Stimulated activated CD4-positive, alpha-beta T cell treated with anti-CD3 and anti-CD28 coated beads, Interleukin-1b, Interleukin-23, amount 100 ng/mL, for 48 hours (primary cell): ENCODE measurements around the gene MTFMT.

Source experiments
- DNase-seq: peaks from one replicate; pipeline ENCODE4 v3.0.0-alpha.2; 2020

Gene MTFMT

DNA sequence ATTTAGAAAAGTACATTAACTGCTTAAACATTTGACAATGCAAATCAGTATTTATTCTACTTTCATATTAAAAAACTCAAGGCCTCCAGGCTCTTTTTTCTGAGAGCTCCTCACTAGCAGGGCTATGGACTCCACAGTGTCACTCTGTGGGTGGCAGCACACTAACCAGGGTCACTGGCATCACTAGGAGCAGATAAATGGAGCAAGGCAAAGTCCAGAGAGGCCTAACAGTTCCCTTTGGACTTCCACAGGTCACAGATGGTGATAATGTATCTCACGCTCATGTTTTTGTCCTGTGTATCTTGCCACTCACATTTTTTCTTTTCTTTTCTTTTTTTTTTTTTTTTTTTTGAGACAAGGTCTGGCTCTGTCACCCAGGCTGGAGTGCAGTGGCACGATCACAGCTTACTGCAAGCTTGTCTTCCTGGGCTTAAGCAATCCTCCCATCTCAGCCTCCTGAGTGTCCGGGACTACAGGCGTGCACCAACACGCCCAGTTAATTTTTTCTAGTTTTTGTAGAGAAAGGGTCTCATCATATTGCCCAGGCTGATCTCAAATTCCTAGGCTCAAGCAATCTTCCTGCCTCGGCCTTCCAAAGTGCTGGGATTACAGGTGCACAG lies 47.5 kb downstream of the MTFMT start:
- no peak for DNase-seq

DNA sequence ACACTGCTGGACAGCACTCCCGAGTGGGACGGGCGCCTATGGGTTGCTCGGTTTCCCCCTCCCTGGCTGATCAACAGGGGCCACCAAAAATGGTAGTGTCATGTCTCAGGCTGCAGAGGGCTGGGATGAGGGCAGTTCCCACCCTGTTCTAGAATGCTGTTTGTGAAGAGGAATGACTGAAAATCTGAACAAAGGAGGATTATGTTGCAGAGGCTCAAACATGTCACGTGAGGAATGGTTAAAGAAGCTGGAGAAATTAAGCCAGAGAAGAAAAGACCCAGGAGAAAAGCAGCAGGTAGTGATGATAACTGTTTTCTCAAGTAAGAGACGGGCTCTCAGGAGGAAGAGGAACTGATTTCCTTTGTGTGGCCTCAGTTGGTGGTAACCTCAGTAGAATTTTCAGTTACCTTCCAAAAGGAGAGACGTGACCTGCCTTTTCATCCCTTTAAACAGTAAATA lies 50.2 kb downstream of the MTFMT start:
- DNase-seq: no peak

DNA sequence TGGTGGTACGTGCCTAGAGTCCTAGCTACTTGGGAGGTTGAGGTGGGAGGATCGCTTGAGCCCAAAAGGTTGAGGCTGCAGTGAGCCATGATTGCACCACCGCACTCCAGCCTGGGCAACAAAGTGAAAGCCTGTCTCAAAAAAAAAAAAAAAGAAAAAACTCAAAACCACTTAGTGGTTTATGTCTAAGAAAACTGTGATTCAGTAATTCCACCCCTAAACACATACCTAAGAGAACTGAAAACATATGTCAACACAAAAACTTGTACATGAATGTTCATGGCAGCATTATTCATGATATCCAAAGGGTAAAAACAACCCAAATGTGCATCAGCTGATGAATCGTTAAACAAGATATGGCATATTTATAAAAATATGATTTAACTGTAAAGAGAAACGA lies 54.0 kb downstream of the MTFMT start:
- no peak for DNase-seq

DNA sequence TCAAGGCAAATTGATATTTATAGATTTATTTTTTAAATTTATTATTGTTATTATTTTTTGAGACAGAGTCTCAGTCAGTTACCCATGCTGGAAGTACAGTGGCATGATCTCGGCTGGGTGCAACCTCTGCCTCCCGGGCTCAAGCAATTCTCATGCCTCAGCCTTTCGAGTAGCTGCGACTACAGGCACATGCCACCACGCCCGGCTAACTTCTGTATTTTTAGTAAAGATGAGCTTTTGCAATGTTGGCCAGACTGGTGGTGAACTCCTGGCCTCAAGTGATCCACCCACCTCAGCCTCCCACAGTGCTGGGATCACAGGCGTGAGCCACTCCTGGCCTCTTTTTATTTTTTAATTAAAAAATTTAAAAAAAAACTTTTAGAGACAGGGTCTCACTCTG lies 58.7 kb downstream of the MTFMT start:
- no peak for DNase-seq

DNA sequence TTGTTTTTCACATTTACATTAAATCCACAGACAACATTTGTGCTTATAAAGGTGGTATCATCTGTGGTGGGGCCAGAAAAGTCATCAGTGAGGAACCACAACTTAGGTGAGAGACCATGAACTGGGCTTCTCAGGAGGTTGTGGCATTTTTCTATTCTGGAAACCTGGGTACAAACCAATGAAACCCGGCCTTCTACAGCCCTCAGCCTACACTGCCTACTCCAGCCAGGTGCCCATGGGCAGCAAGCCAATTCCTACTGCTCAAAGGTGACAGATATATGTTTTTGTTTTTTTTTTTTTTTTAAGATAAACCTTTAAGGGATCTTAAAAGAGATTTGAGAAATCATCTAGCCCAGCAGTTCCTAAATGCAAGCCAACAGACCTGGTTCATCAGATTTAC lies 60.0 kb downstream of the MTFMT start:
- no peak for DNase-seq

DNA sequence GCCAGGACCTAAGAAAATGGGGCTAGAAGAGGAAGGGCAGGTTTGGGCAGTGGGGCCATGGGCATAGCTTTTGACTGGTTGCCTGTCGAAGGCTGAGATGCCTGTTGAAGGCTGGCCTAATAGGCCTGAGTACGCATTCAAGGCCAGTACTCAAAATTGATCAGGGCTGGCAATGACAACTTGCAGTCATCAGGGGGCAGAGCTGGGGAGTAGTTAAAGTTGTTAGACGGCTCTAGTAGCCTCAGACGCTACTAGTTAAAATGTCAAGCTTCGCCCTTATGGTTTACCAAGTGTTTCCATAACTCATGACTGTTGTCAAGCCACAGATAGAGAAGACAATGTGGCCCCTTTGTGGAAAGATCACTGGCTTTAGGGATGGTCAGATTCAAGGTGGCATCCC lies 68.4 kb downstream of the MTFMT start:
- no peak for DNase-seq

DNA sequence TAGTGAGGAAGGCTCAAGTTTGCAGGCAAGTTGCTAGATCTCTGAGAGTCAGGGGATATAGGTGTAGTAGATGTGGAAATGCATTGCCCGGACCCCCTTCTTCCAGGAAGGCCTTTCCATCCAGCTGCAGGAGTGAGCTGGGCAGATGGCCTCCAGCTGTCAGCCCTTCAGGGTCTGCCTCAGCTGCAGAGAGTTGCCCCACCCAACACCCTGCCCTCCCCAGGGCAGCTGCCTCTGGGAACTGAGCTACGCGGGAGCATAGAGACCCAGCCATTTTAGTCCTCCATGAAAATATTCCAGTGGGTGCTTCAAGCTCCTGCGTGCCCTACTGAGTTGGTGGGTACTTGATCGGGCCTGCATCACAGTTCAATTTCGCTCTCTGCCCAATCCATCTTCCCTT lies 69.3 kb downstream of the MTFMT start:
- DNase-seq: no peak

DNA sequence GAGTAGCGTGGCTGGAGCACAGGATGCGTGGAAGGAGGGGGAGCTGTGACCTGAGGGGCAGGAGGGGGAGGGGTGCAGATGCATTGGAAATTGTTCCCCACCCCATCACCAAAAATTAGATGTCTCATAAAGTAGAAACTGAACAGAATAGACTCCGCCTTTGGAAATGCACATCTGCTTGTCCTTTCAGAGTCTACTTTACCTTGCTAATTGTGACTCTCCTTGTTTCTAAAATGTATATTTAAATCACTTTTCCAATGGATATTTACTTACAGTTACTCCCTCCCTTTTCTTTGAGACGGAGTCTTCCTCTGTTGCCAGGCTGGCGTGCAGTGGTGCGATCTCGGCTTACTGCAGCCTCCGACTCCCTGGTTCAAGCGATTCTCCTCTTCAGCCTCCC lies 70.3 kb downstream of the MTFMT start:
- no peak for DNase-seq

DNA sequence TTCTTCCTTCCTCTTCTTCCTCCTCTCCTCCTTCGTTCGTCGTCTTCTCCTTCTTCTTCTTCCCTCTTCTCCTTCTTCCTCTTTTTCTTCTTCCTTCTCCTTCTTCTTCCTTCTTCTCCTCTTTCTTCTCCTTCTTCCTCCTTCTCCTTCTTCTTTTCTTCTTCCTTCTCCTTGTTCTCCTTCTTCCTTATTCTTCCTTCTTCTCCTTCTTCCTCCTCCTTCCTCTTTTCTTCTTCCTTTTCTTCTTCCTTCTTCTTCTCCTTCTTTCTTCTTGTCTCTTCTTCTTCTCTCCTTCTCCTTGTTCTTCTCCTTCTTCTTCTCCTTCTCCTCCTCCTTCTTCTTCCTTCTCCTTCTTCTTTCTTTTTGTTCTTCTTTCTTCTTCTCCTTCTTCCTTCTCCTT lies 75.0 kb downstream of the MTFMT start:
- no peak for DNase-seq

DNA sequence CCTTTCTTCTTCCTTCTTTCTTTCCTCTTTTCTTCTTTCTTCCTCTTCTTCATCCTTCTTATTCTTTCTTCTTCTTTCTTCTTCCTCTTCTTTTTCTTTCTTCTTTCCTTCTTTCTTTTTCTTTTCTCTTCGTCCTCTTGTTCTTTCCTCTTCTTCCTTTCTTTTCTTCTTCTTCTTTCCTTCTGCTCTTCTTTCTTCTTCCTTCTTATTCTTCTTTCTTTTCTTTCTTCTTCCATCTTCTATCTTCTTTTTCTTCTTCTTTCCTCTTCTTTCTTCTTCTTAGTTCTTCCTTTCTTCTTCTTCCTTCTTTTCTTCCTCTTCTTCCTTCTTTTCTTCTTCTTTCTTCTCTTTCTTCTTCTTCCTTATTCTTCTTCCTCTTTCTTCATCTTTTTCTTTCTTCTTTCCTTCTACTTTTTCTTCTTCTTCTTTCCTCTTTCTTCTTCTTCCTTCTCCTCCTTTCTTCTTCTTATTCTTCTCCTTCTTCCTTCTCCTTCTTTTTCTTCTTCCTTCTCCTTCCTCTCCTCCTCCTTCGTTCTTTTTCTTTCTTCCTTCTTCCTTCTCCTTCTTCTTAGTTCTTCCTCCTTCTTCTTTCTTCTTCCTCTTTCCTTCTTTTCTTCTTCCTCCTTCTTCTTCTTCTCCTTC lies 77.5 kb downstream of the MTFMT start:
- DNase-seq: no peak
